Liver (tissue), 9 donors: Measurements from ENCODE around the gene WDR27. TPM values are rescaled to one million over a fixed set of nuclear protein-coding genes. Genes with fewer than 3 reads are reported as not detected.

ENCODE experiments used
- DNase-seq: peaks from one replicate; pipeline ENCODE4 v3.0.0-alpha.2; 2017; ENCODE audit warnings: low spot score
- H3K27ac ChIP-seq, 2 donors: one replicate each; pipeline ENCODE4 v1.7.0; 2013; ENCODE audit warnings: inconsistent platforms in 2 of 2, low read length in 2 of 2, control low read depth in 1 of 2, low read depth in 1 of 2, mild to moderate bottlenecking in 1 of 2
- H3K27me3 ChIP-seq, 4 donors: one replicate each; pipeline versions ENCODE4 v1.6.1 to v1.7.0; 2013; ENCODE audit warnings: low read length in 3 of 4, inconsistent platforms in 1 of 4, mild to moderate bottlenecking in 1 of 4, moderate library complexity in 1 of 4; ENCODE audit not compliant: control insufficient read depth in 4 of 4, insufficient read depth in 4 of 4
- H3K36me3 ChIP-seq, 4 donors: one replicate each; pipeline versions ENCODE4 v1.6.1 to v1.7.0; 2013; ENCODE audit warnings: low read length in 3 of 4, mild to moderate bottlenecking in 3 of 4, low read depth in 1 of 4, moderate library complexity in 1 of 4; ENCODE audit not compliant: control insufficient read depth in 4 of 4, insufficient read depth in 3 of 4
- H3K4me1 ChIP-seq, 4 donors: one replicate each; pipeline versions ENCODE4 v1.6.1 to v1.7.0; 2013; ENCODE audit warnings: low read length in 3 of 4, mild to moderate bottlenecking in 3 of 4, moderate library complexity in 1 of 4; ENCODE audit not compliant: control insufficient read depth in 4 of 4, insufficient read depth in 4 of 4
- H3K4me3 ChIP-seq, 3 donors: one replicate each; pipeline versions ENCODE4 v1.6.1 to v1.7.0; 2013; ENCODE audit warnings: low read length in 3 of 3, control low read depth in 1 of 3, low read depth in 1 of 3, mild to moderate bottlenecking in 1 of 3
- H3K9ac ChIP-seq, 2 donors: one replicate each; pipeline ENCODE4 v1.7.0; 2013; ENCODE audit warnings: low read length in 2 of 2, mild to moderate bottlenecking in 2 of 2, moderate library complexity in 2 of 2, control low read depth in 1 of 2, low read depth in 1 of 2
- H3K9me3 ChIP-seq, 4 donors: one replicate each; pipeline versions ENCODE4 v1.6.1 to v1.7.0; 2013; ENCODE audit warnings: low read length in 3 of 4; ENCODE audit not compliant: control insufficient read depth in 4 of 4
- EGR1 ChIP-seq, 2 donors: IDR thresholded peaks; 2 replicates each; pipeline ENCODE4 v1.6.1; 2016 to 2018; ENCODE audit warnings: antibody characterized with exemption in 2 of 2, low read depth in 2 of 2
- FOXA1 ChIP-seq: IDR thresholded peaks from 2 replicates; pipeline ENCODE4 v1.6.1; 2016; ENCODE audit warnings: antibody characterized with exemption
- FOXA2 ChIP-seq: IDR thresholded peaks from 2 replicates; pipeline ENCODE4 v1.6.1; 2016; ENCODE audit warnings: antibody characterized with exemption
- HNF4G ChIP-seq: IDR thresholded peaks from 2 replicates; pipeline ENCODE4 v1.6.1; 2016; ENCODE audit warnings: antibody characterized with exemption
- JUND ChIP-seq, 2 donors: IDR thresholded peaks; 2 replicates each; pipeline ENCODE4 v1.6.1; 2016; ENCODE audit warnings: antibody characterized with exemption in 2 of 2
- NR2F2 ChIP-seq: IDR thresholded peaks from 2 replicates; pipeline ENCODE4 v1.6.1; 2016; ENCODE audit warnings: antibody characterized with exemption
- RAD21 ChIP-seq, 2 donors: IDR thresholded peaks; 2 replicates each; pipeline ENCODE4 v1.6.1; 2016; ENCODE audit warnings: antibody characterized with exemption in 2 of 2, mild to moderate bottlenecking in 2 of 2
- RXRA ChIP-seq, 2 donors: IDR thresholded peaks; 2 replicates each; pipeline ENCODE4 v1.6.1; 2017 to 2018; ENCODE audit warnings: antibody characterized with exemption in 2 of 2, mild to moderate bottlenecking in 1 of 2
- SP1 ChIP-seq: IDR thresholded peaks from 2 replicates; pipeline ENCODE4 v1.6.1; 2018; ENCODE audit warnings: antibody characterized with exemption, mild to moderate bottlenecking
- TAF1 ChIP-seq: conservative IDR thresholded peaks from 2 replicates; pipeline ENCODE4 v1.6.1; 2016; ENCODE audit warnings: antibody characterized with exemption, mild to moderate bottlenecking
- WGBS: extraction: QIAGEN DNeasy Blood & Tissue Kit; methylation state at CpG from one replicate; pipeline ENCODE4 v1.1.7; 2013; 5-methylcytosine and 5-hydroxymethylcytosine counted together
- polyA plus RNA-seq, 2 donors: library from polyadenylated mRNA; stranded (reverse) in 1 of 2; unstranded in 1 of 2; fragments of 200-250 nt in 1 of 2; fragments of >200 nt in 1 of 2; fragmentation: Nextera tagmentation in 1 of 2; extraction: Ambion mirVana in 1 of 2; gene quantifications; one replicate each; pipeline versions ENCODE4 v1.2.1 to v1.2.3, GENCODE V29; 2013 to 2015
- total RNA-seq, 2 donors: library from RNA; depleted of rRNA; stranded (reverse); fragments of >200 nt; gene quantifications; one replicate each; pipeline ENCODE4 v1.2.3, GENCODE V29; 2014
- TF ChIP-seq, protein P1 (sequence below): IDR thresholded peaks from 2 replicates; pipeline ENCODE4 v1.6.1; 2016; ENCODE audit warnings: antibody characterized with exemption, mild to moderate bottlenecking
- TF ChIP-seq, protein P2 (sequence below): IDR thresholded peaks from 2 replicates; pipeline ENCODE4 v1.6.1; 2016; ENCODE audit warnings: antibody characterized with exemption
- TF ChIP-seq, protein P3 (sequence below): fragments of 150-350 bp; IDR thresholded peaks from 2 replicates; pipeline ENCODE4 v1.5.1; 2017; ENCODE audit warnings: improper control_type of control experiment, low read depth, low read length; ENCODE audit not compliant: missing input control
- TF ChIP-seq, protein P4 (sequence below): IDR thresholded peaks from 2 replicates; pipeline ENCODE4 v1.6.1; 2016; ENCODE audit warnings: antibody characterized with exemption
- TF ChIP-seq, protein P5 (sequence below): IDR thresholded peaks from 2 replicates; pipeline ENCODE4 v1.6.1; 2016; ENCODE audit warnings: antibody characterized with exemption
- donor health status: healthy.
- donor health status: healthy.
- donor health status: healthy.
- donor health status: healthy.
- donor health status: healthy.

WDR27 gene
- total and polyA plus RNA-seq, 4 donors, result 3.7 to 20.1 (median 7.7) TPM

DNA sequence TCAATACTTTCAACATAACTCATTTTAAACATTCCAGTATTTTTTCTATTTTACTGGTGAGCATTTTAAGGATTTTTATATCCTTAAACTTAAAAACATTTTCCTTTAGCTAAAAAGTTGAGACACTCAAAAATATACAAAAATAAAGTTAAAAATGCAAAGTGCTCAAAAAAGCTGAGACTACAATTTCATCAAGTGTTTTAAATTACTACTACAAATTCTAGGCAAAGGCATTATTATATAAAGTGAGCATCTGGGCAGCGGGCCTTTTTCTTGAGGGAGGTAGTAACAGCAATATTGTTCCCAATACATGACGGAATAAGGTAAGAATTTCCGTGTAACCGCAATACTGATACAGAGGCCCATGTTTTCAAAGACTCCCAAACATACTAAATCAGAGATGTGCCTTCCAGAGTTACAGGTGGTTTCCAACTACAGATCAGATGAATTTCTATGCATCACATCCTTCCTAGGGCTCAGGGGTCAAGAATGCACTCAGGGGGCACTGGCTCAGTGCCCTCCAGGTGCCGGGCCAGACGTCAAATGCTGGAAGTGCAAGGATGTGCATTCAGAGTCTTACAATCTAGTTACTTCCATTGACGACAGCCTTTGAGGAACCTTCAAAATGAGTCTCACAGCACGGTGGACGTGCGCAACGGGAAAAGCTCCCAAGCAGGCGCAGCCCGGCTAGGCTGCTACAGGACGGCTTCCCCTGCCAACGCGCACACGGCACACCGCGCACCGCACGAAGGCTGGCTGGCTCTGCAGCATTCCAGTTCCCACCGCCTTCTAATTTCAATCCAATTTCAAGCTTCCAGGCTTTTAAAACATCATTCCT is 20.8 kb upstream of the WDR27 start:
- no peaks in the 10 kb centered on the region for H3K27me3 ChIP-seq
- peak overlapping the region; percentile 92 to 95 for H3K27ac ChIP-seq
- peak overlapping the region; percentile 91 to 98 (median 95) for H3K4me3 ChIP-seq
- no peaks in the 10 kb centered on the region for H3K36me3 ChIP-seq
- TF ChIP-seq FOXA1 (no peak), TAF1 (peak; percentile 44), EGR1 (IDR thresholded peaks at IDR 0.05; ENCODE audit: low read depth in 2 of 2) (no peak), SP1 (no peak), NR2F2 (peak; percentile 15), JUND (IDR thresholded peaks at IDR 0.05) (no peak)
- TF ChIP-seq, protein P1, sequence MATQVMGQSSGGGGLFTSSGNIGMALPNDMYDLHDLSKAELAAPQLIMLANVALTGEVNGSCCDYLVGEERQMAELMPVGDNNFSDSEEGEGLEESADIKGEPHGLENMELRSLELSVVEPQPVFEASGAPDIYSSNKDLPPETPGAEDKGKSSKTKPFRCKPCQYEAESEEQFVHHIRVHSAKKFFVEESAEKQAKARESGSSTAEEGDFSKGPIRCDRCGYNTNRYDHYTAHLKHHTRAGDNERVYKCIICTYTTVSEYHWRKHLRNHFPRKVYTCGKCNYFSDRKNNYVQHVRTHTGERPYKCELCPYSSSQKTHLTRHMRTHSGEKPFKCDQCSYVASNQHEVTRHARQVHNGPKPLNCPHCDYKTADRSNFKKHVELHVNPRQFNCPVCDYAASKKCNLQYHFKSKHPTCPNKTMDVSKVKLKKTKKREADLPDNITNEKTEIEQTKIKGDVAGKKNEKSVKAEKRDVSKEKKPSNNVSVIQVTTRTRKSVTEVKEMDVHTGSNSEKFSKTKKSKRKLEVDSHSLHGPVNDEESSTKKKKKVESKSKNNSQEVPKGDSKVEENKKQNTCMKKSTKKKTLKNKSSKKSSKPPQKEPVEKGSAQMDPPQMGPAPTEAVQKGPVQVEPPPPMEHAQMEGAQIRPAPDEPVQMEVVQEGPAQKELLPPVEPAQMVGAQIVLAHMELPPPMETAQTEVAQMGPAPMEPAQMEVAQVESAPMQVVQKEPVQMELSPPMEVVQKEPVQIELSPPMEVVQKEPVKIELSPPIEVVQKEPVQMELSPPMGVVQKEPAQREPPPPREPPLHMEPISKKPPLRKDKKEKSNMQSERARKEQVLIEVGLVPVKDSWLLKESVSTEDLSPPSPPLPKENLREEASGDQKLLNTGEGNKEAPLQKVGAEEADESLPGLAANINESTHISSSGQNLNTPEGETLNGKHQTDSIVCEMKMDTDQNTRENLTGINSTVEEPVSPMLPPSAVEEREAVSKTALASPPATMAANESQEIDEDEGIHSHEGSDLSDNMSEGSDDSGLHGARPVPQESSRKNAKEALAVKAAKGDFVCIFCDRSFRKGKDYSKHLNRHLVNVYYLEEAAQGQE, result no peak
- TF ChIP-seq, protein P2, sequence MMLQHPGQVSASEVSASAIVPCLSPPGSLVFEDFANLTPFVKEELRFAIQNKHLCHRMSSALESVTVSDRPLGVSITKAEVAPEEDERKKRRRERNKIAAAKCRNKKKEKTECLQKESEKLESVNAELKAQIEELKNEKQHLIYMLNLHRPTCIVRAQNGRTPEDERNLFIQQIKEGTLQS, result no peak
- H3K9me3 ChIP-seq, result no peaks in the 10 kb centered on the region
- DNase-seq, result peak; percentile 55
- peak overlapping the region; percentile 81 to 97 for H3K9ac ChIP-seq
- H3K4me1 ChIP-seq, result peaks cover 2 to 22% (median 15%) of the 10 kb centered on the region in 4 donors
- 4% methylated on average over 22 of the region's 22 CpGs for WGBS

DNA sequence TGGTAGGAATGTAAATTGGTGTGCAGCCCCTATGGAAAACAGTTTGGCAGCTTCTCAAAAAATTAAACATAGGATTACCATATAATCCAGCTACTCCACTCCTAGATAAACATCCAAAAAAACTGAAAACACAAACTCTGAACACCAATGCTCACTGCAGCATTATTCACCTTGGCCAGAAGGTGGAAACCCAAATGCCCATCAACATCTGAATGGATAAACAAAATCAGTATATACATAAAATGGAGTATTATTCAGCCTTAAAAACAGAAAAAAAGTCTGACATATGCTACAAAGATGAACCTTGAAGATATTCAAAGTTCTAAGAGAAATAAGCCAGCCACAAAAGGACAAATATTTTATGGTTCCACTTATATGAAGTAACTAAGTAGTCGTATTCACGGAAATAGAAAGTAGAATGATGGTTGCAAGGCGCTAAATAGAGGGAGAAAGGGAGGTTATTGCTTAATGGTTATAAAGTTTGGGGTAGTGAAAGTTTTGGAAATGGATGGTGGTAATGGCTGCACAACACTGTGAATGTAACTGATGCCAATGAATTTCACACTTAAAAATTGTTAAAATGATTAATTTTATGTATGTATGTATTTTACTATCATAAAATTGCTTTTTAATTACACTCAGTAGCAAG is 18.5 kb upstream of the WDR27 start:
- TF ChIP-seq HNF4G (no peak), FOXA2 (no peak), EGR1 (IDR thresholded peaks at IDR 0.05; ENCODE audit: low read depth in 2 of 2) (no peak), RAD21 (IDR thresholded peaks at IDR 0.05) (peak in 1 of 2 donors; percentile 34)
- no peak overlapping the region for H3K9ac ChIP-seq
- WGBS, result 93% methylated on average over 3 of the region's 3 CpGs
- H3K4me3 ChIP-seq, result no peak overlapping the region
- peaks cover 0 to 14% (median 4%) of the 10 kb centered on the region in 4 donors for H3K36me3 ChIP-seq
- peaks cover 2 to 21% (median 15%) of the 10 kb centered on the region in 4 donors for H3K4me1 ChIP-seq
- H3K9me3 ChIP-seq, result no peaks in the 10 kb centered on the region
- no peak for DNase-seq
- no peaks in the 10 kb centered on the region for H3K27me3 ChIP-seq
- H3K27ac ChIP-seq, result no peak overlapping the region

DNA sequence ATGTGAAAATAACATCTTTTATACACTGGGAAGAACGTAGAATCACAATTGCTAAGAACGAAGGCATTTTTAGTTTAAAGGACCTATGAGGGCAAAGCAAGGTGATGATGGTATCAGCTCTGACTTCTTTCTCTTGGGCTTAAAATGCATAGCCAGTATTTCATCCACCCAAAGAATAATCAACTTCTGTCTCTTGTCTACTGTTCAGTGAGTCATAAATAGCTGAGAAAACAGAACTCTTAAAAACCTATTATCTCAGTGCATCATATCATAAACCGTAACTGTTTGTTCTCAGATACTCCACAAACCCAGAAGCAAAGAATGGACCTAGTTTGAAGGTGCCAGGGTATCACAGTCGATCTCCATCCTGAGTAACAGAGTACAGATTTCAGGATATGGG is 17.3 kb upstream of the WDR27 start:
- H3K9me3 ChIP-seq, result no peaks in the 10 kb centered on the region
- no peak overlapping the region for H3K9ac ChIP-seq
- WGBS, result 93% methylated on average over 4 of the region's 4 CpGs

More for the DNA sequence above, 17.3 kb upstream of the WDR27 start:
- TF ChIP-seq EGR1 (IDR thresholded peaks at IDR 0.05; ENCODE audit: low read depth in 2 of 2) (no peak), RXRA (IDR thresholded peaks at IDR 0.05) (no peak), NR2F2 (no peak), HNF4G (no peak), JUND (IDR thresholded peaks at IDR 0.05) (no peak)
- TF ChIP-seq, protein P3, sequence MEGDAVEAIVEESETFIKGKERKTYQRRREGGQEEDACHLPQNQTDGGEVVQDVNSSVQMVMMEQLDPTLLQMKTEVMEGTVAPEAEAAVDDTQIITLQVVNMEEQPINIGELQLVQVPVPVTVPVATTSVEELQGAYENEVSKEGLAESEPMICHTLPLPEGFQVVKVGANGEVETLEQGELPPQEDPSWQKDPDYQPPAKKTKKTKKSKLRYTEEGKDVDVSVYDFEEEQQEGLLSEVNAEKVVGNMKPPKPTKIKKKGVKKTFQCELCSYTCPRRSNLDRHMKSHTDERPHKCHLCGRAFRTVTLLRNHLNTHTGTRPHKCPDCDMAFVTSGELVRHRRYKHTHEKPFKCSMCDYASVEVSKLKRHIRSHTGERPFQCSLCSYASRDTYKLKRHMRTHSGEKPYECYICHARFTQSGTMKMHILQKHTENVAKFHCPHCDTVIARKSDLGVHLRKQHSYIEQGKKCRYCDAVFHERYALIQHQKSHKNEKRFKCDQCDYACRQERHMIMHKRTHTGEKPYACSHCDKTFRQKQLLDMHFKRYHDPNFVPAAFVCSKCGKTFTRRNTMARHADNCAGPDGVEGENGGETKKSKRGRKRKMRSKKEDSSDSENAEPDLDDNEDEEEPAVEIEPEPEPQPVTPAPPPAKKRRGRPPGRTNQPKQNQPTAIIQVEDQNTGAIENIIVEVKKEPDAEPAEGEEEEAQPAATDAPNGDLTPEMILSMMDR, result no peak
- TF ChIP-seq, protein P2, result no peak
- TF ChIP-seq, protein P4, sequence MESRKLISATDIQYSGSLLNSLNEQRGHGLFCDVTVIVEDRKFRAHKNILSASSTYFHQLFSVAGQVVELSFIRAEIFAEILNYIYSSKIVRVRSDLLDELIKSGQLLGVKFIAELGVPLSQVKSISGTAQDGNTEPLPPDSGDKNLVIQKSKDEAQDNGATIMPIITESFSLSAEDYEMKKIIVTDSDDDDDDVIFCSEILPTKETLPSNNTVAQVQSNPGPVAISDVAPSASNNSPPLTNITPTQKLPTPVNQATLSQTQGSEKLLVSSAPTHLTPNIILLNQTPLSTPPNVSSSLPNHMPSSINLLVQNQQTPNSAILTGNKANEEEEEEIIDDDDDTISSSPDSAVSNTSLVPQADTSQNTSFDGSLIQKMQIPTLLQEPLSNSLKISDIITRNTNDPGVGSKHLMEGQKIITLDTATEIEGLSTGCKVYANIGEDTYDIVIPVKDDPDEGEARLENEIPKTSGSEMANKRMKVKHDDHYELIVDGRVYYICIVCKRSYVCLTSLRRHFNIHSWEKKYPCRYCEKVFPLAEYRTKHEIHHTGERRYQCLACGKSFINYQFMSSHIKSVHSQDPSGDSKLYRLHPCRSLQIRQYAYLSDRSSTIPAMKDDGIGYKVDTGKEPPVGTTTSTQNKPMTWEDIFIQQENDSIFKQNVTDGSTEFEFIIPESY, result no peak
- TF ChIP-seq, protein P5, sequence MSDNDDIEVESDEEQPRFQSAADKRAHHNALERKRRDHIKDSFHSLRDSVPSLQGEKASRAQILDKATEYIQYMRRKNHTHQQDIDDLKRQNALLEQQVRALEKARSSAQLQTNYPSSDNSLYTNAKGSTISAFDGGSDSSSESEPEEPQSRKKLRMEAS, result no peak
- peaks cover 0 to 20% (median 6%) of the 10 kb centered on the region in 4 donors for H3K36me3 ChIP-seq
- DNase-seq, result no peak
- H3K4me3 ChIP-seq, result no peak overlapping the region
- no peaks in the 10 kb centered on the region for H3K27me3 ChIP-seq
- no peak overlapping the region for H3K27ac ChIP-seq
- peaks cover 2 to 23% (median 15%) of the 10 kb centered on the region in 4 donors for H3K4me1 ChIP-seq
